OCI-LY3 (cell line): ENCODE measurements around the gene DOK1.

Source experiments
- H2AFZ ChIP-seq: fragments of 200-600, 300-600 bp; shearing (Covaris generic); 2 replicates; pipeline ENCODE4 v1.6.0; 2014; ENCODE audit warnings: antibody characterized with exemption, low read depth, low read length
- H3K27ac ChIP-seq: fragments of 200-600, 300-600 bp; sonication (generic); 2 replicates; pipeline ENCODE4 v1.5.1; 2014; ENCODE audit warnings: mild to moderate bottlenecking, low read length, moderate library complexity, mixed read lengths
- H3K27me3 ChIP-seq: fragments of 200-600, 300-600 bp; sonication (generic); 2 replicates; pipeline ENCODE4 v1.6.1; 2014; ENCODE audit warnings: low read depth, low read length, mixed read lengths
- H3K36me3 ChIP-seq: fragments of 200-600, 300-600 bp; sonication (generic); replicated peaks from 2 replicates; pipeline ENCODE3; 2014; ENCODE audit warnings: low read depth, low read length, mixed read lengths
- H3K4me1 ChIP-seq: fragments of 300-600, 200-600 bp; sonication (generic); 2 replicates; pipeline ENCODE4 v1.6.1; 2014; ENCODE audit warnings: low read length, mixed read lengths
- H3K4me2 ChIP-seq: fragments of 200-600, 300-600 bp; sonication (generic); 2 replicates; pipeline ENCODE4 v1.6.1; 2014; ENCODE audit warnings: low read length, mixed read lengths
- H3K4me3 ChIP-seq: fragments of 300-600, 200-600 bp; sonication (generic); 2 replicates; pipeline ENCODE4 v1.5.1; 2014; ENCODE audit warnings: antibody characterized with exemption, mild to moderate bottlenecking, low read length, moderate library complexity
- H3K79me2 ChIP-seq: fragments of 300-600, 200-600 bp; shearing (Covaris generic); 2 replicates; pipeline ENCODE4 v1.6.1; 2014; ENCODE audit warnings: mild to moderate bottlenecking, low read length, mixed read lengths
- H3K9ac ChIP-seq: fragments of 300-600, 200-600 bp; shearing (Covaris generic); 2 replicates; pipeline ENCODE4 v1.6.0; 2014; ENCODE audit warnings: mild to moderate bottlenecking, low read length, moderate library complexity
- H3K9me3 ChIP-seq: fragments of 200-600, 300-600 bp; shearing (Covaris generic); 2 replicates; pipeline ENCODE4 v1.6.1; 2014; ENCODE audit warnings: low read length, mixed read lengths; ENCODE audit not compliant: insufficient read depth
- H4K20me1 ChIP-seq: fragments of 200-600, 300-600 bp; sonication (generic); 2 replicates; pipeline ENCODE4 v1.6.1; 2016; ENCODE audit warnings: low read length, mixed read lengths; ENCODE audit not compliant: insufficient read depth
- EZH2phosphoT487 ChIP-seq: fragments of 200-600 bp; shearing (Covaris generic); IDR thresholded peaks from 2 replicates; pipeline ENCODE4 v1.6.1; 2018; ENCODE audit warnings: antibody characterized with exemption, mixed run types, low read depth
- TF ChIP-seq, protein P1 (sequence below): fragments of 200-600, 300-600 bp; sonication (generic); IDR thresholded peaks from 2 replicates; pipeline ENCODE4 v1.5.1; 2014; ENCODE audit warnings: antibody characterized with exemption, low read length, low read depth

The DOK1 gene

DNA sequence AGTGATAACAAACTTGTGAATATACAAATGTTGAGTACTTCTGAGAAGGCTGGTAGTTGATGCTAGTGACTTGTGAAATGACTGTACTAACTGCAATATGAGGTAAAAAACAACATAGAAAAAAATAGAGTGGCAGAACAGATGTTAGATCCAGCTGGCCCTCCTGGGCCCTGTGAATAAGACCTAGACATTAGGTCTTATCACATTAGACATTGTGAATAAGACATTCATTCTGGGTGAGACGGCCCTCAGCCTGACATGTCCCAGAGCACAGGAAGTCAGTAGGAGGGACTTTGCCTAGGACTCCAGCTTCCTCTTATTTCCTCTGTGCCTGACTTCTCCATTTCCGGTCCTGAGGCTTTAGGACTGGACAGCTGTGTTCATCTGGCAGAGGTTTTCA lies 22.9 kb downstream of the DOK1 start:
- H4K20me1 ChIP-seq, result no peaks in the 10 kb centered on the region
- no peak for TF ChIP-seq EZH2phosphoT487
- TF ChIP-seq, protein P1, sequence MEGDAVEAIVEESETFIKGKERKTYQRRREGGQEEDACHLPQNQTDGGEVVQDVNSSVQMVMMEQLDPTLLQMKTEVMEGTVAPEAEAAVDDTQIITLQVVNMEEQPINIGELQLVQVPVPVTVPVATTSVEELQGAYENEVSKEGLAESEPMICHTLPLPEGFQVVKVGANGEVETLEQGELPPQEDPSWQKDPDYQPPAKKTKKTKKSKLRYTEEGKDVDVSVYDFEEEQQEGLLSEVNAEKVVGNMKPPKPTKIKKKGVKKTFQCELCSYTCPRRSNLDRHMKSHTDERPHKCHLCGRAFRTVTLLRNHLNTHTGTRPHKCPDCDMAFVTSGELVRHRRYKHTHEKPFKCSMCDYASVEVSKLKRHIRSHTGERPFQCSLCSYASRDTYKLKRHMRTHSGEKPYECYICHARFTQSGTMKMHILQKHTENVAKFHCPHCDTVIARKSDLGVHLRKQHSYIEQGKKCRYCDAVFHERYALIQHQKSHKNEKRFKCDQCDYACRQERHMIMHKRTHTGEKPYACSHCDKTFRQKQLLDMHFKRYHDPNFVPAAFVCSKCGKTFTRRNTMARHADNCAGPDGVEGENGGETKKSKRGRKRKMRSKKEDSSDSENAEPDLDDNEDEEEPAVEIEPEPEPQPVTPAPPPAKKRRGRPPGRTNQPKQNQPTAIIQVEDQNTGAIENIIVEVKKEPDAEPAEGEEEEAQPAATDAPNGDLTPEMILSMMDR, result no peak
- peak overlapping the region; percentile 21 for H3K4me3 ChIP-seq
- H3K27ac ChIP-seq, result peak overlapping the region; percentile 76
- no peaks in the 10 kb centered on the region for H3K79me2 ChIP-seq
- H3K4me1 ChIP-seq, result peaks cover 44% of the 10 kb centered on the region
- H3K27me3 ChIP-seq, result no peaks in the 10 kb centered on the region
- H3K9me3 ChIP-seq, result no peaks in the 10 kb centered on the region
- H3K9ac ChIP-seq, result peak overlapping the region; percentile 16; the same call in 1 of the 2 replicates
- no peaks in the 10 kb centered on the region for H3K36me3 ChIP-seq
- peak overlapping the region; percentile 56 for H3K4me2 ChIP-seq
- H2AFZ ChIP-seq, result peak overlapping the region; percentile 29; the same call in 1 of the 2 replicates

DNA sequence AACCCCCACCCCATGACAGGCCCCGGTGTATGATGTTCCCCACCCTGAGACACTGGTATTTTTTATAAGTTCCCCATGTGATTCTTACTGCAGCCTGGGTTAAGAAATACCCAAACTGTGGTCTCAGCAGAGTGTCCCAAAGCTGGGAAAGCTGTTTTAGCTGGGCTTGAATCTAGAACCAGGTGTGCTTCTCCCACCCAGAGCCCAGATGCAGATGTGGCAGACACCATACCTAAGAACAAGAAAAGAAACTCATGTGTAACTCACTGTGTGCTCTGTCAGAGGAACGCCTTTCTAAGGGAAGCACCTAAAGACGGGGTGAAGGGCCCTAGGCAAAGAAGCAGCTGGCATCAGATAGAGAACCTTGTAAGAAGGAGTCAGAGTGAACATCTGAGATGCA lies 23.9 kb downstream of the DOK1 start:
- Histone ChIP-seq H3K36me3 (no peaks in the 10 kb centered on the region), H3K9me3 (no peaks in the 10 kb centered on the region), H3K4me1 (peaks cover 47% of the 10 kb centered on the region), H3K9ac (peak overlapping the region; percentile 3), H4K20me1 (no peaks in the 10 kb centered on the region), H3K4me2 (peak overlapping the region; percentile 56), H3K4me3 (no peak overlapping the region), H3K27me3 (no peaks in the 10 kb centered on the region), H3K27ac (peak overlapping the region; percentile 76), H3K79me2 (no peaks in the 10 kb centered on the region), H2AFZ (0 out of 2 replicates have a peak overlapping the region, but pooled peaks have one; percentile 36)
- TF ChIP-seq, protein P1, result no peak
- no peak for TF ChIP-seq EZH2phosphoT487

DNA sequence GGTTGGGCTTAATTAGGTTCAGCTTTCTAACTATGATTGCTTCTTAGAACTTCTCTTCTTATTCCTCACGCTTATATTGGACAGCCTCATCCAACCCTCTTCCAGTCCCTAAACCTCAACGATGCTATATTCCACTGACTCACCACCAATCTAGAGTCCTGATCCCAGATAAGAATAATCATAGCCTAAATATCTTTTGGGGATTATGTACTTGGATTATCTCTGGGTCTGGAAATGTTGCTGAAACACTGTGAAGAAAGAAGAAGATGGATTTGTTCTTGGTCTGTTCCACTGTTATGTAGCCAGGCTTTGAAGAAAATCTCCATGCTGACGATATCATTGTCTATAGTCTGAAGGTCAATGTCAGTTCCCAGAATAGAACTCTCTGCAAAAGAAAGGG lies 26.9 kb downstream of the DOK1 start:
- H3K4me1 ChIP-seq, result peaks cover 58% of the 10 kb centered on the region
- no peak overlapping the region for H3K27ac ChIP-seq
- H3K9me3 ChIP-seq, result no peaks in the 10 kb centered on the region
- no peak overlapping the region for H3K4me2 ChIP-seq
- H3K27me3 ChIP-seq, result no peaks in the 10 kb centered on the region
- H3K4me3 ChIP-seq, result no peak overlapping the region
- TF ChIP-seq EZH2phosphoT487, result no peak
- TF ChIP-seq, protein P1, result no peak
- H4K20me1 ChIP-seq, result no peaks in the 10 kb centered on the region
- H3K79me2 ChIP-seq, result no peaks in the 10 kb centered on the region
- no peaks in the 10 kb centered on the region for H3K36me3 ChIP-seq
- no peak overlapping the region for H2AFZ ChIP-seq
- H3K9ac ChIP-seq, result no peak overlapping the region

DNA sequence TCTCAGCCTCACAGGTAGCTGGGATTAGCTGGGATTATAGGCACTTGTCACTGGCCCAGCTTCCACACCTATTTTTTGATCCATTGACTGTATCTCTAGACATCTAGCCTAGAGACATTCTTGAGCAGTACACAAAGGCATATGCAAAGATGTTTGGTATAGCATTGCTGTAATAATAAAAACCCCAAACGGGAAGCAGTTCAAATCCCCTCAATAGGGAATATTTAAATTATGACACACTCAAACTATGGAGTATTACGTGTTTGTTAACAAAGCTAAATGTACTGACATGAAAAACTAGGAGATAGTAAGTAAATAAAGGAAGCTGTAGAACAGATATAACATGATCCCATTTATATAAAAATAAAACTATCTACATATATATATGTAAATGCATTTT lies 27.7 kb downstream of the DOK1 start:
- H3K9me3 ChIP-seq, result no peaks in the 10 kb centered on the region
- no peaks in the 10 kb centered on the region for H3K79me2 ChIP-seq
- H2AFZ ChIP-seq, result no peak overlapping the region
- H3K36me3 ChIP-seq, result no peaks in the 10 kb centered on the region
- H4K20me1 ChIP-seq, result no peaks in the 10 kb centered on the region
- H3K27ac ChIP-seq, result no peak overlapping the region
- TF ChIP-seq EZH2phosphoT487, result no peak
- TF ChIP-seq, protein P1, result no peak
- peaks cover 51% of the 10 kb centered on the region for H3K4me1 ChIP-seq
- H3K9ac ChIP-seq, result no peak overlapping the region
- H3K27me3 ChIP-seq, result no peaks in the 10 kb centered on the region
- H3K4me3 ChIP-seq, result no peak overlapping the region
- H3K4me2 ChIP-seq, result no peak overlapping the region
